ENCODE results near the gene ETFA. TPM values are rescaled to one million over a fixed set of nuclear protein-coding genes. Genes with fewer than 3 reads are reported as not detected.

Gene ETFA
- total and polyA plus RNA-seq, 10 of the 15 experiments (the other 5 are each of a cell fraction or from before 2014, with no cell fraction given), result 114 to 331 (median 152) TPM

DNA sequence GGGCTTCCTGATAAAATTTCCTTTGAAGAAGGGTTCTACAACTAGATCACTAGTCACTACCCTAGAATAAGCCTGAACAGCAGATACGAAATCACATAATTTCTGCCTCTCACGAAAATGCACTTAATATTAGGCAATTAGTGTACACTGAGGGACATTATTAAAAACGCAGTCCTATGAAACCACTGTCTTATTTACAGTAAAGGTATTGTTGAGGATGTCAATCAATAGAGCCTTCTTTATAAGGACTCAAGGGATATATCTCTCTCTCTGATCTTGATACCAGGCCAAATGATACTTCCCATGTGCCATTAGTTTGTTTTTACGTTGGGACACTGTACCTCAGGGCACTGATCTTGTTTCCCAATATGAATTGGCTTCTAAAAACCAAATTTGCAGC is 59.6 kb downstream of the ETFA start (continued):
- TF ChIP-seq, protein P1, sequence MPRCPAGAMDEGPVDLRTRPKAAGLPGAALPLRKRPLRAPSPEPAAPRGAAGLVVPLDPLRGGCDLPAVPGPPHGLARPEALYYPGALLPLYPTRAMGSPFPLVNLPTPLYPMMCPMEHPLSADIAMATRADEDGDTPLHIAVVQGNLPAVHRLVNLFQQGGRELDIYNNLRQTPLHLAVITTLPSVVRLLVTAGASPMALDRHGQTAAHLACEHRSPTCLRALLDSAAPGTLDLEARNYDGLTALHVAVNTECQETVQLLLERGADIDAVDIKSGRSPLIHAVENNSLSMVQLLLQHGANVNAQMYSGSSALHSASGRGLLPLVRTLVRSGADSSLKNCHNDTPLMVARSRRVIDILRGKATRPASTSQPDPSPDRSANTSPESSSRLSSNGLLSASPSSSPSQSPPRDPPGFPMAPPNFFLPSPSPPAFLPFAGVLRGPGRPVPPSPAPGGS (IDR thresholded peaks at IDR 0.05; ENCODE audit: borderline replicate concordance, insufficient read depth, low read depth, low read length, poor library complexity, severe bottlenecking), result no peak
- TF ChIP-seq POU2F2 (IDR thresholded peaks at IDR 0.05; ENCODE audit: borderline replicate concordance, low read depth, low read length) (no peak), BCL11A (IDR thresholded peaks at IDR 0.05; ENCODE audit: low read depth, low read length) (no peak), HDAC6 (IDR thresholded peaks at IDR 0.05; ENCODE audit: unreplicated experiment) (no peak), IRF4 (IDR thresholded peaks at IDR 0.05; ENCODE audit: low read depth, low read length) (no peak)
- TF ChIP-seq, protein P2, sequence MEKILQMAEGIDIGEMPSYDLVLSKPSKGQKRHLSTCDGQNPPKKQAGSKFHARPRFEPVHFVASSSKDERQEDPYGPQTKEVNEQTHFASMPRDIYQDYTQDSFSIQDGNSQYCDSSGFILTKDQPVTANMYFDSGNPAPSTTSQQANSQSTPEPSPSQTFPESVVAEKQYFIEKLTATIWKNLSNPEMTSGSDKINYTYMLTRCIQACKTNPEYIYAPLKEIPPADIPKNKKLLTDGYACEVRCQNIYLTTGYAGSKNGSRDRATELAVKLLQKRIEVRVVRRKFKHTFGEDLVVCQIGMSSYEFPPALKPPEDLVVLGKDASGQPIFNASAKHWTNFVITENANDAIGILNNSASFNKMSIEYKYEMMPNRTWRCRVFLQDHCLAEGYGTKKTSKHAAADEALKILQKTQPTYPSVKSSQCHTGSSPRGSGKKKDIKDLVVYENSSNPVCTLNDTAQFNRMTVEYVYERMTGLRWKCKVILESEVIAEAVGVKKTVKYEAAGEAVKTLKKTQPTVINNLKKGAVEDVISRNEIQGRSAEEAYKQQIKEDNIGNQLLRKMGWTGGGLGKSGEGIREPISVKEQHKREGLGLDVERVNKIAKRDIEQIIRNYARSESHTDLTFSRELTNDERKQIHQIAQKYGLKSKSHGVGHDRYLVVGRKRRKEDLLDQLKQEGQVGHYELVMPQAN (conservative IDR thresholded peaks at IDR 0.05), result no peak

DNA sequence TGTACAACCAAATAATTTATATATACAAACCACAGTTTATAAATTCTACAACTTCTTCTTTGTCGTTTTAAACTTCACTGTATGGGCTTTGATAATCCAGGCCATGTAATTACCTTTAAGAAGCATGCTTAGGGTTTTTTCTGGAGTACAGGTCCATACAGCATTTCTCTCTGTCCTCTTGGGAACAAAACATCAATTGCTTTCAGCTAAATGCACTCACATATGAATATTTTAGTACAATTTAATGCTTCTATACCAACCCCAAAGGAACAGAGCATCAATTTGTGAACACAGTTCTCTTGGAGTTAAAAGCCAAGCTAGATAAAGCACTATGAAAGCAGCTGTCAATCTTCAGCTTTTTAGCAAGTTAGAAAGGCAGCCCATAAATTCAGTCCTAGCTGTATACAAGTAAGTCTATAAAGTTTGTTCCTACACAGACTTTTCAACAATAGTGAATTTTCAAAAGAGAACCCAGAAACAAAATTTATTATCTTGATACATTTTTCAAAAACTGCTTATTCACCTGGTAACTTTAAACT is 66.1 kb downstream of the ETFA start:
- FAIRE-seq, result no peak
- TF ChIP-seq, protein P3, sequence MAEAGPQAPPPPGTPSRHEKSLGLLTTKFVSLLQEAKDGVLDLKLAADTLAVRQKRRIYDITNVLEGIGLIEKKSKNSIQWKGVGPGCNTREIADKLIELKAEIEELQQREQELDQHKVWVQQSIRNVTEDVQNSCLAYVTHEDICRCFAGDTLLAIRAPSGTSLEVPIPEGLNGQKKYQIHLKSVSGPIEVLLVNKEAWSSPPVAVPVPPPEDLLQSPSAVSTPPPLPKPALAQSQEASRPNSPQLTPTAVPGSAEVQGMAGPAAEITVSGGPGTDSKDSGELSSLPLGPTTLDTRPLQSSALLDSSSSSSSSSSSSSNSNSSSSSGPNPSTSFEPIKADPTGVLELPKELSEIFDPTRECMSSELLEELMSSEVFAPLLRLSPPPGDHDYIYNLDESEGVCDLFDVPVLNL (IDR thresholded peaks at IDR 0.05; ENCODE audit: low read depth, low read length), result no peak
- TF ChIP-seq NFIC (IDR thresholded peaks at IDR 0.05; ENCODE audit: low read depth, low read length) (no peak), EED (IDR thresholded peaks at IDR 0.05; ENCODE audit: low read depth) (no peak), CREM (IDR thresholded peaks at IDR 0.05; ENCODE audit: low read depth) (no peak), RAD21 (IDR thresholded peaks at IDR 0.05; ENCODE audit: insufficient read depth, low read depth, low read length) (no peak), FOS (IDR thresholded peaks at IDR 0.05; ENCODE audit: borderline replicate concordance, extremely low read depth, insufficient read length) (no peak)
- TF ChIP-seq, protein P4, sequence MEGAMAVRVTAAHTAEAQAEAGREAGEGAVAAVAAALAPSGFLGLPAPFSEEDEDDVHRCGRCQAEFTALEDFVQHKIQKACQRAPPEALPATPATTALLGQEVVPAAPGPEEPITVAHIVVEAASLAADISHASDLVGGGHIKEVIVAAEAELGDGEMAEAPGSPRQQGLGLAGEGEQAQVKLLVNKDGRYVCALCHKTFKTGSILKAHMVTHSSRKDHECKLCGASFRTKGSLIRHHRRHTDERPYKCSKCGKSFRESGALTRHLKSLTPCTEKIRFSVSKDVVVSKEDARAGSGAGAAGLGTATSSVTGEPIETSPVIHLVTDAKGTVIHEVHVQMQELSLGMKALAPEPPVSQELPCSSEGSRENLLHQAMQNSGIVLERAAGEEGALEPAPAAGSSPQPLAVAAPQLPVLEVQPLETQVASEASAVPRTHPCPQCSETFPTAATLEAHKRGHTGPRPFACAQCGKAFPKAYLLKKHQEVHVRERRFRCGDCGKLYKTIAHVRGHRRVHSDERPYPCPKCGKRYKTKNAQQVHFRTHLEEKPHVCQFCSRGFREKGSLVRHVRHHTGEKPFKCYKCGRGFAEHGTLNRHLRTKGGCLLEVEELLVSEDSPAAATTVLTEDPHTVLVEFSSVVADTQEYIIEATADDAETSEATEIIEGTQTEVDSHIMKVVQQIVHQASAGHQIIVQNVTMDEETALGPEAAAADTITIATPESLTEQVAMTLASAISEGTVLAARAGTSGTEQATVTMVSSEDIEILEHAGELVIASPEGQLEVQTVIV (IDR thresholded peaks at IDR 0.05; ENCODE audit: borderline replicate concordance, partially characterized antibody), result no peak
- TF ChIP-seq, protein P5, sequence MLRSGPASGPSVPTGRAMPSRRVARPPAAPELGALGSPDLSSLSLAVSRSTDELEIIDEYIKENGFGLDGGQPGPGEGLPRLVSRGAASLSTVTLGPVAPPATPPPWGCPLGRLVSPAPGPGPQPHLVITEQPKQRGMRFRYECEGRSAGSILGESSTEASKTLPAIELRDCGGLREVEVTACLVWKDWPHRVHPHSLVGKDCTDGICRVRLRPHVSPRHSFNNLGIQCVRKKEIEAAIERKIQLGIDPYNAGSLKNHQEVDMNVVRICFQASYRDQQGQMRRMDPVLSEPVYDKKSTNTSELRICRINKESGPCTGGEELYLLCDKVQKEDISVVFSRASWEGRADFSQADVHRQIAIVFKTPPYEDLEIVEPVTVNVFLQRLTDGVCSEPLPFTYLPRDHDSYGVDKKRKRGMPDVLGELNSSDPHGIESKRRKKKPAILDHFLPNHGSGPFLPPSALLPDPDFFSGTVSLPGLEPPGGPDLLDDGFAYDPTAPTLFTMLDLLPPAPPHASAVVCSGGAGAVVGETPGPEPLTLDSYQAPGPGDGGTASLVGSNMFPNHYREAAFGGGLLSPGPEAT (IDR thresholded peaks at IDR 0.05; ENCODE audit: low read depth), result no peak

More for the DNA sequence above, 66.1 kb downstream of the ETFA start:
- Histone ChIP-seq H3K4me2 (ENCODE audit: control insufficient read depth, insufficient read depth) (no peak overlapping the region), H3K27me3 (replicated peaks in 1 of 2; ENCODE audit: control insufficient read depth in 2 of 2, insufficient read depth in 2 of 2, low read length in 1 of 2) (no peaks in the 10 kb centered on the region), H3K36me3 (ENCODE audit: control insufficient read depth in 2 of 2, insufficient read depth in 2 of 2, low read length in 1 of 2) (no peaks in the 10 kb centered on the region), H3K4me1 (ENCODE audit: control insufficient read depth, insufficient read depth, low read length) (no peaks in the 10 kb centered on the region), H4K20me1 (ENCODE audit: control insufficient read depth, insufficient read depth) (no peaks in the 10 kb centered on the region), H3K79me2 (ENCODE audit: control insufficient read depth, insufficient read depth, low read length) (no peaks in the 10 kb centered on the region), H3K27ac (ENCODE audit: control insufficient read depth, insufficient read depth) (no peak overlapping the region), H3K9me3 (replicated peaks; ENCODE audit: control insufficient read depth, insufficient read depth, low read length) (no peaks in the 10 kb centered on the region), H3K9ac (ENCODE audit: control insufficient read depth, insufficient read depth, low read length) (no peak overlapping the region), H2AFZ (ENCODE audit: control insufficient read depth, low read depth, low read length) (no peak overlapping the region), H3K4me3 (no peak overlapping the region)
- BruUV-seq (replicated peaks), result TSS peak; percentile 16
- DNase-seq (ENCODE audit: low read depth, low spot score), result no peak
- in situ Hi-C loops (cut with MboI) (no loop called here), intact Hi-C loops (cut with micrococcal nuclease; ENCODE audit: unreplicated experiment) (no loop called here)
- ATAC-seq, result no peak
- ChIA-PET SMC1A (ENCODE audit: uncharacterized antibody, unreplicated experiment) (interaction anchor here (1.2 kb wide), 1 partner anchor 9 kb away, joined by 6 read pairs; no protein-coding TSS in a partner anchor), CTCF (interaction anchor here (0.6 to 2.0 kb wide), 3 partner anchors 9 to 598 kb away, joined by 3 to 9 read pairs (median 3); no protein-coding TSS in a partner anchor), RAD21 (ENCODE audit: unreplicated experiment) (interaction anchor here (0.6 kb wide), 1 partner anchor 38 kb away, joined by 3 read pairs; no protein-coding TSS in a partner anchor), POLR2A (no interaction called here)
- WGBS (ENCODE audit: insufficient coverage, insufficient replicate concordance, low lambda C conversion rate, missing lambda C conversion rate), result 96% methylated on average over 1 of the region's 1 CpG

Data from GM12878 (cell line).